ENCODE measurements around the gene TIPRL. TPM values are rescaled to one million over a fixed set of nuclear protein-coding genes. Genes with fewer than 3 reads are reported as not detected.

The TIPRL gene
- total and polyA plus RNA-seq, 9 of the 15 experiments (the other 6 are each of a cell fraction or from before 2014, with no cell fraction given) = 41.4 to 90.2 (median 69.9) TPM

GRCh38 chr1:168218658-168219057 is 39.9 kb downstream of the TIPRL start (continued):
- TF ChIP-seq, protein P1, sequence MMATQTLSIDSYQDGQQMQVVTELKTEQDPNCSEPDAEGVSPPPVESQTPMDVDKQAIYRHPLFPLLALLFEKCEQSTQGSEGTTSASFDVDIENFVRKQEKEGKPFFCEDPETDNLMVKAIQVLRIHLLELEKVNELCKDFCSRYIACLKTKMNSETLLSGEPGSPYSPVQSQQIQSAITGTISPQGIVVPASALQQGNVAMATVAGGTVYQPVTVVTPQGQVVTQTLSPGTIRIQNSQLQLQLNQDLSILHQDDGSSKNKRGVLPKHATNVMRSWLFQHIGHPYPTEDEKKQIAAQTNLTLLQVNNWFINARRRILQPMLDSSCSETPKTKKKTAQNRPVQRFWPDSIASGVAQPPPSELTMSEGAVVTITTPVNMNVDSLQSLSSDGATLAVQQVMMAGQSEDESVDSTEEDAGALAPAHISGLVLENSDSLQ (IDR thresholded peaks at IDR 0.05) = peak; percentile 57; the same call in 1 of the 2 replicates
- TF ChIP-seq ARID1B (IDR thresholded peaks at IDR 0.05) = peak; percentile 16; the same call in 1 of the 2 replicates
- TF ChIP-seq BRF1 (IDR thresholded peaks at IDR 0.05; ENCODE audit: borderline replicate concordance, extremely low read depth, insufficient read length) = no peak
- TF ChIP-seq PRMT5 (CRISPR knock-in tag; IDR thresholded peaks at IDR 0.05) = no peak
- no peak for TF ChIP-seq NBN (IDR thresholded peaks at IDR 0.05; ENCODE audit: low read depth)
- TF ChIP-seq NFYB (IDR thresholded peaks at IDR 0.05; ENCODE audit: extremely low read depth, insufficient read length) = no peak
- TF ChIP-seq HDAC2 (IDR thresholded peaks at IDR 0.05) = peak; percentile 23; the same call in 1 of the 2 replicates
- no peak for TF ChIP-seq ZBTB17 (CRISPR knock-in tag; IDR thresholded peaks at IDR 0.05)
- TF ChIP-seq ZNF316 (IDR thresholded peaks at IDR 0.05) = peak; percentile 78
- peak; percentile 79 for TF ChIP-seq MAFK (IDR thresholded peaks at IDR 0.05; ENCODE audit: low read length)
- no peak for TF ChIP-seq MTA3 (IDR thresholded peaks at IDR 0.05; ENCODE audit: borderline replicate concordance)
- TF ChIP-seq, protein P2, sequence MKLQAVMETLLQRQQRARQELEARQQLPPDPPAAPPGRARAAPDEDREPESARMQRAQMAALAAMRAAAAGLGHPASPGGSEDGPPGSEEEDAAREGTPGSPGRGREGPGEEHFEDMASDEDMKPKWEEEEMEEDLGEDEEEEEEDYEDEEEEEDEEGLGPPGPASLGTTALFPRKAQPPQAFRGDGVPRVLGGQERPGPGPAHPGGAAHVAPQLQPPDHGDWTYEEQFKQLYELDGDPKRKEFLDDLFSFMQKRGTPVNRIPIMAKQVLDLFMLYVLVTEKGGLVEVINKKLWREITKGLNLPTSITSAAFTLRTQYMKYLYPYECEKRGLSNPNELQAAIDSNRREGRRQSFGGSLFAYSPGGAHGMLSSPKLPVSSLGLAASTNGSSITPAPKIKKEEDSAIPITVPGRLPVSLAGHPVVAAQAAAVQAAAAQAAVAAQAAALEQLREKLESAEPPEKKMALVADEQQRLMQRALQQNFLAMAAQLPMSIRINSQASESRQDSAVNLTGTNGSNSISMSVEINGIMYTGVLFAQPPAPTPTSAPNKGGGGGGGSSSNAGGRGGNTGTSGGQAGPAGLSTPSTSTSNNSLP (IDR thresholded peaks at IDR 0.05; ENCODE audit: borderline replicate concordance, low read depth, low read length) = 0 out of 2 replicates have a peak, but pooled peaks have one; percentile 20
- TF ChIP-seq PBX2 (CRISPR knock-in tag; IDR thresholded peaks at IDR 0.05; ENCODE audit: low read depth) = no peak
- TF ChIP-seq PBX2 (tag; conservative IDR thresholded peaks at IDR 0.05; ENCODE audit: low read depth) = 0 out of 2 replicates have a peak, but pooled peaks have one; percentile 6
- 0 out of 2 replicates have a peak, but pooled peaks have one; percentile 9 for TF ChIP-seq L3MBTL2 (IDR thresholded peaks at IDR 0.05)
- TF ChIP-seq, protein P3, sequence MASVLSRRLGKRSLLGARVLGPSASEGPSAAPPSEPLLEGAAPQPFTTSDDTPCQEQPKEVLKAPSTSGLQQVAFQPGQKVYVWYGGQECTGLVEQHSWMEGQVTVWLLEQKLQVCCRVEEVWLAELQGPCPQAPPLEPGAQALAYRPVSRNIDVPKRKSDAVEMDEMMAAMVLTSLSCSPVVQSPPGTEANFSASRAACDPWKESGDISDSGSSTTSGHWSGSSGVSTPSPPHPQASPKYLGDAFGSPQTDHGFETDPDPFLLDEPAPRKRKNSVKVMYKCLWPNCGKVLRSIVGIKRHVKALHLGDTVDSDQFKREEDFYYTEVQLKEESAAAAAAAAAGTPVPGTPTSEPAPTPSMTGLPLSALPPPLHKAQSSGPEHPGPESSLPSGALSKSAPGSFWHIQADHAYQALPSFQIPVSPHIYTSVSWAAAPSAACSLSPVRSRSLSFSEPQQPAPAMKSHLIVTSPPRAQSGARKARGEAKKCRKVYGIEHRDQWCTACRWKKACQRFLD (CRISPR knock-in tag; IDR thresholded peaks at IDR 0.05) = no peak
- 0 out of 2 replicates have a peak, but pooled peaks have one; percentile 20 for TF ChIP-seq CREB3 (tag; conservative IDR thresholded peaks at IDR 0.05; ENCODE audit: low read depth)
- peak; percentile 86 for TF ChIP-seq MAFG (tag; conservative IDR thresholded peaks at IDR 0.05)
- TF ChIP-seq CREM (IDR thresholded peaks at IDR 0.05; ENCODE audit: low read depth) = no peak
- TF ChIP-seq NFE2 (IDR thresholded peaks at IDR 0.05; ENCODE audit: low read depth) = peak; percentile 96
- TF ChIP-seq C11orf30 (IDR thresholded peaks at IDR 0.05; ENCODE audit: low read depth) = peak; percentile 84
- TF ChIP-seq MAFF (IDR thresholded peaks at IDR 0.05; ENCODE audit: low read length) = peak; percentile 82
- TF ChIP-seq SMARCA4 (IDR thresholded peaks at IDR 0.05) = peak; percentile 58; the same call in 1 of the 2 replicates
